HG02763 (cell line): ENCODE results near the gene MS4A18.

Source experiments
- ATAC-seq: cut with Tn5 transposase; IDR thresholded peaks from one replicate; pipeline ENCODE4 v1.9.1; 2021; ENCODE audit warnings: mild to moderate bottlenecking, moderate library complexity; ENCODE audit not compliant: unreplicated experiment

Gene MS4A18

GRCh38 chr11:60785806-60786361 lies 61.4 kb downstream of the MS4A18 start:
- no peak for ATAC-seq

- no peak for ATAC-seq
These were observed 62.5 kb downstream of the MS4A18 start for GRCh38 chr11:60786811-60787567.

- ATAC-seq, result no peak
These were observed 64.0 kb downstream of the MS4A18 start for GRCh38 chr11:60788401-60789125.

GRCh38 chr11:60790726-60791125 lies 66.2 kb downstream of the MS4A18 start:
- no peak for ATAC-seq

GRCh38 chr11:60791153-60791933 lies 66.8 kb downstream of the MS4A18 start:
- no peak for ATAC-seq

- no peak for ATAC-seq
These were observed 68.0 kb downstream of the MS4A18 start for GRCh38 chr11:60792521-60792920.
